HFF-Myc (cell line): Measurements from ENCODE around the gene OR1Q1.
"Not testable (repeated sequence)": the region's sequence is repeated elsewhere in the genome, so short reads cannot be mapped to it uniquely, and the experiment has no call there.

ENCODE experiments used
- DNase-seq: peaks from one replicate; pipeline ENCODE4 v3.0.0-alpha.2; 2011; ENCODE audit warnings: low read depth; ENCODE audit errors: extremely low read depth
- H3K4me3 ChIP-seq: replicated peaks from 2 replicates; pipeline ENCODE4 v1.5.1; 2011; ENCODE audit warnings: low read depth, mild to moderate bottlenecking, control low read depth, low read length
- CTCF ChIP-seq: IDR thresholded peaks from 2 replicates; pipeline ENCODE4 v1.5.1; 2012; ENCODE audit warnings: mild to moderate bottlenecking, low read depth, low read length, control low read depth; ENCODE audit errors: missing control alignments

The OR1Q1 gene

GRCh38 chr9:122614362-122614761 is at the start of gene OR1Q1:
OR1Q1 (plus strand) TSS chr9:122614738; CDS start chr9:122614738, 0 bp downstream.
- no peak for DNase-seq
- H3K4me3 ChIP-seq = no peak within 1 kb of the TSS
- TF ChIP-seq CTCF = no peak

- DNase-seq = no peak
- no peak for TF ChIP-seq CTCF
- no peak overlapping the region for H3K4me3 ChIP-seq
Measured at GRCh38 chr9:122567901-122568300, 46.6 kb upstream of the OR1Q1 start.

- H3K4me3 ChIP-seq = no peak overlapping the region
- no peak for TF ChIP-seq CTCF
Measured at GRCh38 chr9:122572456-122572855, 42.1 kb upstream of the OR1Q1 start.

GRCh38 chr9:122579874-122580273 is 34.7 kb upstream of the OR1Q1 start:
- DNase-seq = no peak
- TF ChIP-seq CTCF = no peak

More at GRCh38 chr9:122572456-122572855, 42.1 kb upstream of the OR1Q1 start:
- no peak for DNase-seq

GRCh38 chr9:122580360-122580759 is 34.2 kb upstream of the OR1Q1 start:
- TF ChIP-seq CTCF = no peak
- no peak overlapping the region for H3K4me3 ChIP-seq
- peak; percentile 31 for DNase-seq

More at GRCh38 chr9:122579874-122580273, 34.7 kb upstream of the OR1Q1 start:
- no peak overlapping the region for H3K4me3 ChIP-seq

GRCh38 chr9:122583284-122583683 is 31.3 kb upstream of the OR1Q1 start, which contains the start of gene OR1L8:
OR1L8 (minus strand) TSS chr9:122583384; CDS start chr9:122568477, 14,907 bp downstream.
- not testable (repeated sequence) for H3K4me3 ChIP-seq, DNase-seq

- no peak for DNase-seq
- no peak overlapping the region for H3K4me3 ChIP-seq
- no peak for TF ChIP-seq CTCF
Measured at GRCh38 chr9:122605691-122606090, 8.8 kb upstream of the OR1Q1 start.
